ENCODE results near the gene GRID2.

GRID2 gene

DNA sequence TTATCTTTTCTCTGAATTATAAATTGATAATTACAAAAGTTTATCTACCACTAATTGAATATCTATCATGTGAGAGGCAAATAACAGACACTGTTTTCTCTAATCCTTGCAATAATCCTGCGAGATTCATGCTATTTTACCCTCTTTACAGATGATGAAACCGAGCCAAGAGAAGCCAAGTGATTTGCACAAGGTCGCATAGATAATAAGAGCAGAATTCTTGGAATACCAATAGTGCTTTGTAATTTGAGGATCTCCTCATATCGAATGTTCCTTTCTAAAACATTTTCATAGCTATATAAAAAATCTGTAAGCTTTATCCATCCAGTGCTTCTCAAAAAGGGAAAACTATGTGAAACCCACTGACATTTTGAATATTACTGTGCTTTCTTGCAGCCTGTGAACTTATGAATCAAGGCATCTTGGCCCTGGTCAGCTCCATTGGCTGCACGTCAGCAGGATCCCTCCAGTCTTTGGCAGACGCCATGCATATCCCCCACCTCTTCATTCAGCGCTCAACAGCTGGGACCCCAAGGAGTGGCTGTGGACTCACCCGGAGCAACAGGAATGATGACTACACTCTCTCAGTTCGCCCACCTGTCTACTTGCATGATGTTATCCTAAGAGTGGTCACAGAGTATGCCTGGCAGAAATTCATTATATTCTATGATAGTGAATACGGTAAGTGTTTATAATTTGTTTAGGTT lies 781.0 kb downstream of the GRID2 start:
- DNase-seq (ENCODE audit: low read depth): no peak

- no peak for DNase-seq (ENCODE audit: low read depth)
Measured at GRCh38 chr4:93086356-93086755, 782.6 kb downstream of the GRID2 start.

- no peak for DNase-seq (ENCODE audit: low read depth)
Measured at GRCh38 chr4:93092765-93093164, 789.0 kb downstream of the GRID2 start.

- DNase-seq (ENCODE audit: low read depth): no peak
Measured at GRCh38 chr4:93103042-93103441, 799.3 kb downstream of the GRID2 start.

DNA sequence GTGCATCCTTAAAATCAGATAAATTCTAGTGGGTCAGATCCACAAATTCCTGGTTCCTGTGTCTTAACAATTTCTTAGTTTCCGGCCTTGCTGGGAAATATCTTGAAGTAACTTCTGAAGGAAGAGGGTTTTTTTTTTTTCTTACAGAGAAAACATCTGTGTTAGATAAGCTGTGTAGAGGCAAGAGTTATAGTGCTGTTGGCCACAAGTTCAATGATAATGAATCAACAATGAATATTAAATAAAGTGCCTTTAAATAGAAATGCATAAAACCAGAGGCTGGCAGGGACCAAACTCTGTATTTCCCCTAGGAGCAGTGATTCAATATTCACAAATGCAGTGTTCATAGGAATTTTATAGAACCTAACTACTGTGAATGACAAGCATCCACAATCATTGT lies 812.9 kb downstream of the GRID2 start:
- no peak for DNase-seq (ENCODE audit: low read depth)

- DNase-seq (ENCODE audit: low read depth): no peak
Measured at GRCh38 chr4:93127489-93127888, 823.7 kb downstream of the GRID2 start.

DNA sequence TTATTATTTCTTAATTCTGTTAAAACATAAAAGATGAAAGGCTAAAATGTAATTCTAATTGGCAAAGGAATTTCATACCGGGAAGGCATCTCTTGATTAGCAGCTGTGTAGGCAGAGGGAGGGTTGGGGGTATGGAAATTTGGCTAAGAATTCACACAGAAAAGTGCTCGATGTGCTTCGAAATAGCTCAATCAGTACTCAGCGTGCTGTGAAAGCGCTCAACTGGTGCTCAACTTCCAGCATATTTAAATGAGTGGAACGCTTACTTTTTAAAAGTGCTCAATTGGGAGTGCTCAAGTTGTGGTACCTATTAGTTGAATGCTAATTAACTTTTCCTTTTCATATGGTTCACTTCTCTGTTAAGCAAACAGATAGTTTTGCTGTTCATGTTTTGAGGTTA lies 828.9 kb downstream of the GRID2 start:
- DNase-seq (ENCODE audit: low read depth): no peak

DNA sequence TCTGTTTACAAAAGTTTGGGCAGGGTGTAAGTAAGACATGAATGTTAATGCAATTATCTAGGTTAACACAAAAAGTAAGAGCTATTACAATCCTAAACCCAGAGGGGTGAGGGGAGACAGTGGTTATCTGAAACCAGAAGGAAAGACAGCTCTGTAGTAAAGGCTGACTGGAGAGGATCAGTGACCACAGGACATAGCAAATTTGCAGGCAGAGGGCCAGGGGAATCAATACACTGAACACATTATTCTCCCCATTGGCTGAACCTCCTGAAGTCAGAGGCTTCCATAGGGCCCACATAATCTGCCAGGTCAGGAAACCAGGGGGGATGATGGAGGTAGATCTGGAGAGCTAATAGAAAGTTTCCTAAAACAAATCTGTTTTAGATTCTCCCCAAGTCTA lies 835.4 kb downstream of the GRID2 start:
- no peak for DNase-seq (ENCODE audit: low read depth)

DNA sequence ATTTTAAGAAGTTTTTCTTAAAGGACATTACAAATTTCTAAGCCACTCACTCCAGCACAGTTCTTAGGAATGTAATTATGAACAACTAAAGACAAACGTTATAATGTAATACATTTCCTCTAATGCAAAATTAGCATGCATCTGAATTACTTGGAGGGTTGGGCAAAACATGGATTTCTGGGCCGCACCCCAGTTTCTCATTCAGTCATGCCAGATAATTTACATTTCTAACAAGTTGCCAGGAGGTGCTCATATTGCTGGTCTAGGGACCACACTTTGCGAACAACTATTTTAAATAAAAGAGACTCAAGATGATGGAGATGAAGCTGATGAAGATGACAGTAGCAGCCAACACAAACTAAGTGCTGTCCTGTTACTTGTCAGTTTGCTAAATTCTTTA lies 840.1 kb downstream of the GRID2 start:
- no peak for DNase-seq (ENCODE audit: low read depth)

GRCh38 chr4:93144644-93145043 lies 840.9 kb downstream of the GRID2 start:
- DNase-seq (ENCODE audit: low read depth): no peak

- no peak for DNase-seq (ENCODE audit: low read depth)
Measured at GRCh38 chr4:93147524-93148212, 843.9 kb downstream of the GRID2 start.

- no peak for DNase-seq (ENCODE audit: low read depth)
Measured at GRCh38 chr4:93152491-93152890, 848.7 kb downstream of the GRID2 start.

- no peak for DNase-seq (ENCODE audit: low read depth)
Measured at GRCh38 chr4:93157986-93158385, 854.2 kb downstream of the GRID2 start.

DNA sequence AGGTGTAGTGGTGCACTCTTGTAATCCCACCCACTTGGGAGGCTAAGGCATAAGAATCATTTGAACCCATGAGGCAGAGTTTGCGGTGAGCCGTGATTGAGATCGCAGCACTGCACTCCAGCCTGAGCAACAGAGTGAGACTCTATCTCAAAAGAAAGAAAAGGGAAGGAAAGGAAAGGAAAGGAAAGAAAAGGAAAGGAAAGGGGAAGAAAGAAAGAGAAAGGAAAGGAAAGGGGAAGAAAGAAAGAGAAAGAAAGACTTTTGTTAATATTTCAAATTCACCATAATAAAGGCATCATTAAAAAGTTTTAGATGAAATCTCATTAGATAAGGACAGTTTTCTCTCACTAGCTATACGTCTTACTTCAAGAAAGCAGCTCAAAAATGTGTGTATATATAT lies 864.3 kb downstream of the GRID2 start:
- DNase-seq (ENCODE audit: low read depth): no peak

DNA sequence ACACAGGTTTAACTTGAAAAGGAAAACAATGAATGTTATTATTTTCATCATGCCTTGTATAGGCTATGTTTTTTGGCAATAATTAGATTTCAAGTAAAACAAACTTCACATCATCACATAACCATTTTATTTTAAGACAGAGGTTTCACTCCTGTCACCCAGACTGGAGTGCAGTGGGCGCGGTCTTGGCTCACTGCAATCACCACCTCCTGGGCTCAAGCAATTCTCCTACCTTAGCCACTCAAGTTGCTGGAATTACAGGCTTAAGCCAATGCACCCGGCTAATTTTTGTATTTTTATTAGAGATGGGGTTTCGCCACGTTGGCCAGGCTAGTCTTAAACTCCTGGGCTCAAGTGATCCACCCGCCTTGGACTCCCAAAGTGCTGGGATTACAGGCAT lies 866.2 kb downstream of the GRID2 start:
- no peak for DNase-seq (ENCODE audit: low read depth)

DNA sequence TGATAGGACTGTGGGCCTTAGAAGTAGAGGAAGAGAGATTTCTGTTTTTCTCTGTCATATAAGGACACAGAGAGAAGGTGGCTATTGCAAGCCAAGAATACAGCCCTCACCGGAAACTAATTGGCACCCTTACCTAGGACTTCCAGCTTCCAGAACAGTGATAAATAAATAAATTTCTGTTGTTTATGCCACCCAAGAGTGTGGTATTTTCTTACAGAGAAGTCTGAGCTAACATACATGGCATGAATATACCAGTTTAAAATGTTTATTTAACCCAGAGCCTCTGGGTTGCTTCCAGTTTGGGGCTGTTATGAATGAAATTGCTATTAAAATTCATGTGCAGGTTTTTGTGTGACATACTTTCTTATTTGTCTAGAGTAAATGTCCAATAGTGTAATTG lies 870.8 kb downstream of the GRID2 start:
- no peak for DNase-seq (ENCODE audit: low read depth)

GRCh38 chr4:93178279-93178678 lies 874.5 kb downstream of the GRID2 start:
- no peak for DNase-seq (ENCODE audit: low read depth)

- DNase-seq (ENCODE audit: low read depth): no peak
Measured at GRCh38 chr4:93179044-93179443, 875.3 kb downstream of the GRID2 start.

GRCh38 chr4:93182722-93183121 lies 879.0 kb downstream of the GRID2 start:
- DNase-seq (ENCODE audit: low read depth): no peak

- no peak for DNase-seq (ENCODE audit: low read depth)
Measured at GRCh38 chr4:93183576-93183975, 879.8 kb downstream of the GRID2 start.

- no peak for DNase-seq (ENCODE audit: low read depth)
Measured at GRCh38 chr4:93184053-93184452, 880.3 kb downstream of the GRID2 start.

DNA sequence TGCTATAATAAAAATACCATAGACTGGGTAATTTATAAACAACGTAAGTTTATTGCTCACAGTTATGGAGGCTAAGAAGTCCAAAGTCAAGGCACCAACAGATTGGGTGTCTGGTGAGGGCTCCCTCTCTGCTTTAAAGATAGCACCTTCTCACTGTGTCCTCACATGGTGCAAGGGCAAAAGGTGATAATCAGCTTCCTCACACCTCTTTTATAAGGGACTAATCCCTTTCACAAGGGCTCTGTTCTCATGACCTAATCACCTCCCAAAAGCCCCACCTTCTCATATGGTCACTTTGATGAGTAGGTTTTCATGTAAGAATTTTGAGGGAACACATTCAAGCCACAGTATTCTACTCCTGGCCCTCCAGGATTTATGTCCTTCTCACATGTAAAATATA lies 883.1 kb downstream of the GRID2 start:
- no peak for DNase-seq (ENCODE audit: low read depth)

- no peak for DNase-seq (ENCODE audit: low read depth)
Measured at GRCh38 chr4:93187466-93187865, 883.7 kb downstream of the GRID2 start.

- DNase-seq (ENCODE audit: low read depth): no peak
Measured at GRCh38 chr4:93187892-93188291, 884.1 kb downstream of the GRID2 start.
